ENCODE data around the gene MYLK4. TPM values are rescaled to one million over a fixed set of nuclear protein-coding genes. Genes with fewer than 3 reads are reported as not detected.

Gene MYLK4
- total RNA-seq, 4 donors from 2014 or later = 0.42 to 0.98 (median 0.52) TPM

GRCh38 chr6:2624177-2624576, 126.5 kb downstream of the MYLK4 start:
- 60 to 74% methylated on average over 12 of the region's 12 CpGs for WGBS, 2 donors
- Histone ChIP-seq H3K4me1 (peaks cover 0 to 4% (median 0%) of the 10 kb centered on the region in 4 donors), H3K27me3 (no peaks in the 10 kb centered on the region), H3K4me3 (no peak overlapping the region), H3K9me3 (no peaks in the 10 kb centered on the region), H3K27ac (no peak overlapping the region), H3K36me3 (no peaks in the 10 kb centered on the region)
- TF ChIP-seq EP300 (IDR thresholded peaks at IDR 0.05) = no peak
- TF ChIP-seq CTCF (IDR thresholded peaks at IDR 0.05) = no peak
- no peak for TF ChIP-seq POLR2A (IDR thresholded peaks at IDR 0.05)
- no peak for DNase-seq (ENCODE audit: low spot score in 2 of 2)

- H3K27ac ChIP-seq = no peak overlapping the region
- no peak for DNase-seq (ENCODE audit: low spot score in 2 of 2)
- WGBS, 2 donors = 75 to 77% methylated on average over 10 of the region's 10 CpGs
- H3K4me3 ChIP-seq = no peak overlapping the region
- H3K9me3 ChIP-seq = no peaks in the 10 kb centered on the region
- TF ChIP-seq CTCF (IDR thresholded peaks at IDR 0.05) (no peak), EP300 (IDR thresholded peaks at IDR 0.05) (no peak), POLR2A (IDR thresholded peaks at IDR 0.05) (no peak)
- H3K27me3 ChIP-seq = no peaks in the 10 kb centered on the region
- no peaks in the 10 kb centered on the region for H3K36me3 ChIP-seq
- peaks cover 0 to 4% (median 0%) of the 10 kb centered on the region in 4 donors for H3K4me1 ChIP-seq
These were observed 127.4 kb downstream of the MYLK4 start for GRCh38 chr6:2623295-2623694.

- TF ChIP-seq POLR2A (IDR thresholded peaks at IDR 0.05) (no peak), EP300 (IDR thresholded peaks at IDR 0.05) (no peak), CTCF (IDR thresholded peaks at IDR 0.05) (no peak)
- no peaks in the 10 kb centered on the region for H3K27me3 ChIP-seq
- peaks cover 0 to 4% (median 0%) of the 10 kb centered on the region in 4 donors for H3K4me1 ChIP-seq
- WGBS, 2 donors = 75 to 76% methylated on average over 11 of the region's 11 CpGs
- no peaks in the 10 kb centered on the region for H3K9me3 ChIP-seq
- no peak overlapping the region for H3K27ac ChIP-seq
- H3K4me3 ChIP-seq = no peak overlapping the region
- DNase-seq (ENCODE audit: low spot score in 2 of 2) = no peak
- no peaks in the 10 kb centered on the region for H3K36me3 ChIP-seq
These were observed 128.1 kb downstream of the MYLK4 start for GRCh38 chr6:2622671-2623070.

- H3K4me1 ChIP-seq = peaks cover 0 to 3% (median 0%) of the 10 kb centered on the region in 4 donors
- no peak overlapping the region for H3K4me3 ChIP-seq
- no peaks in the 10 kb centered on the region for H3K36me3 ChIP-seq
- 83 to 85% methylated on average over 9 of the region's 9 CpGs for WGBS, 2 donors
- TF ChIP-seq CTCF (IDR thresholded peaks at IDR 0.05) (no peak), POLR2A (IDR thresholded peaks at IDR 0.05) (no peak), EP300 (IDR thresholded peaks at IDR 0.05) (no peak)
- no peak for DNase-seq (ENCODE audit: low spot score in 2 of 2)
- H3K27ac ChIP-seq = no peak overlapping the region
- no peaks in the 10 kb centered on the region for H3K27me3 ChIP-seq
- no peaks in the 10 kb centered on the region for H3K9me3 ChIP-seq
These were observed 131.1 kb downstream of the MYLK4 start for GRCh38 chr6:2619651-2620050.

GRCh38 chr6:2617729-2618128, 133.0 kb downstream of the MYLK4 start:
- DNase-seq (ENCODE audit: low spot score in 2 of 2) = no peak
- peaks cover 0 to 4% (median 0%) of the 10 kb centered on the region in 4 donors for H3K4me1 ChIP-seq
- 77 to 80% methylated on average over 4 of the region's 4 CpGs for WGBS, 2 donors
- H3K9me3 ChIP-seq = no peaks in the 10 kb centered on the region
- H3K27me3 ChIP-seq = no peaks in the 10 kb centered on the region
- no peaks in the 10 kb centered on the region for H3K36me3 ChIP-seq
- no peak for TF ChIP-seq POLR2A (IDR thresholded peaks at IDR 0.05)
- TF ChIP-seq EP300 (IDR thresholded peaks at IDR 0.05) = no peak
- no peak for TF ChIP-seq CTCF (IDR thresholded peaks at IDR 0.05)
- H3K27ac ChIP-seq = no peak overlapping the region
- H3K4me3 ChIP-seq = no peak overlapping the region
